SU-DHL-6 (cell line): ENCODE data around the gene C10orf120.

ENCODE experiments used
- CTCF ChIP-seq: fragments of 200-600 bp; sonication (generic); IDR thresholded peaks from one replicate; pipeline ENCODE4 v1.5.1; 2017; ENCODE audit warnings: antibody characterized with exemption, mild to moderate bottlenecking, low read length, moderate library complexity; ENCODE audit not compliant: insufficient read depth, poor library complexity, severe bottlenecking
- EZH2phosphoT487 ChIP-seq: fragments of 200-600 bp; sonication (generic), shearing (Covaris generic); conservative IDR thresholded peaks from 2 replicates; pipeline ENCODE4 v1.6.1; 2018; ENCODE audit warnings: mild to moderate bottlenecking, antibody characterized with exemption, low read length, moderate library complexity, mixed read lengths

- TF ChIP-seq CTCF (no peak), EZH2phosphoT487 (no peak)
Observed at GRCh38 chr10:122709971-122710370, 10.3 kb upstream of the C10orf120 start.
